GM12878 (cell line): ENCODE measurements around the gene PLET1. TPM values are rescaled to one million over a fixed set of nuclear protein-coding genes. Genes with fewer than 3 reads are reported as not detected.

ENCODE experiments used
- CHD1 ChIP-seq: IDR thresholded peaks from 2 replicates; pipeline ENCODE4 v1.6.1; 2012; ENCODE audit warnings: low read depth, low read length, improper control_type of control experiment
- CUX1 ChIP-seq: IDR thresholded peaks from 2 replicates; pipeline ENCODE4 v1.6.1; 2012; ENCODE audit warnings: improper control_type of control experiment, low read depth, low read length; ENCODE audit not compliant: insufficient replicate concordance
- EZH2 ChIP-seq: IDR thresholded peaks from 2 replicates; pipeline ENCODE4 v1.6.1; 2012; ENCODE audit warnings: low read depth, mild to moderate bottlenecking, control low read depth, inconsistent platforms, low read length, borderline replicate concordance; ENCODE audit not compliant: control insufficient read depth
- FOS ChIP-seq: IDR thresholded peaks from 3 replicates; pipeline ENCODE4 v1.6.1; 2011; ENCODE audit warnings: borderline replicate concordance; ENCODE audit not compliant: insufficient read length; ENCODE audit errors: extremely low read depth
- USF1 ChIP-seq: IDR thresholded peaks from 2 replicates; pipeline ENCODE4 v1.6.1; 2011; ENCODE audit warnings: borderline replicate concordance, low read depth, mild to moderate bottlenecking, moderate library complexity, mixed read lengths, low read length; ENCODE audit not compliant: insufficient read depth; ENCODE audit errors: extremely low read length
- polyA plus RNA-seq, 11 experiments: library from polyadenylated mRNA; depleted of rRNA in 4 of 11; unstranded in 6 of 11; stranded (reverse) in 5 of 11; fragments of >200 nt; fragmentation: Nextera tagmentation in 4 of 11; fragmentation: Illumina TruSeq in 1 of 11; extraction: Ambion mirVana in 4 of 11; extraction: Trizol in 1 of 11; gene quantifications; 1 replicate in 1 of 11; 2 replicates in 10 of 11; pipeline versions ENCODE4 v1.2.1 to v1.2.3, GENCODE V29; 2011 to 2016; ENCODE audit warnings: inconsistent platforms in 2 of 11, missing spikeins in 2 of 11, low read depth in 1 of 11
- total RNA-seq, 4 experiments: library from RNA; depleted of rRNA in 3 of 4; stranded (reverse); fragments of >200 nt in 3 of 4; fragmentation: Illumina TruSeq in 1 of 4; extraction: Trizol in 1 of 4; gene quantifications; 2 replicates each; pipeline versions ENCODE4 v1.2.1 to v1.2.3, GENCODE V29; 2013 to 2021

The PLET1 gene
- total and polyA plus RNA-seq, 10 of the 15 experiments (the other 5 are each of a cell fraction or from before 2014, with no cell fraction given) = not detected

- TF ChIP-seq USF1 (no peak), FOS (no peak), CHD1 (no peak), EZH2 (no peak), CUX1 (no peak)
Measured at GRCh38 chr11:112300094-112300786, 39.6 kb upstream of the PLET1 start (continued).
